CD8-positive, alpha-beta memory T cell (primary cell): ENCODE measurements around the gene AXL. TPM values are rescaled to one million over a fixed set of nuclear protein-coding genes. Genes with fewer than 3 reads are reported as not detected.

ENCODE experiments used
- CTCF ChIA-PET: fragments of 350-600 bp; sonication (Branson Sonifier 250); formaldehyde crosslinking; loops from one replicate; lab custom pipeline; 2021; ENCODE audit warnings: antibody characterized with exemption; lab: Charles Lee
- POLR2A ChIA-PET: fragments of 350-600 bp; sonication (Branson Sonifier 250); formaldehyde crosslinking; loops from one replicate; lab custom pipeline; 2021; ENCODE audit warnings: antibody characterized with exemption; lab: Charles Lee
- DNase-seq, 5 donors: peaks; one replicate each; pipeline versions ENCODE4 v3.0.0 to v3.0.0-alpha.2; 2020 to 2022; ENCODE audit warnings: mixed read lengths in 1 of 5
- H3K27ac ChIP-seq: one replicate; pipeline ENCODE4 v1.7.0; 2013; ENCODE audit warnings: low read depth, mild to moderate bottlenecking, low read length, moderate library complexity
- H3K27me3 ChIP-seq: 2 replicates; pipeline ENCODE4 v1.7.0; 2013; ENCODE audit warnings: low read length, mild to moderate bottlenecking; ENCODE audit not compliant: insufficient read depth, poor library complexity, severe bottlenecking
- H3K36me3 ChIP-seq: 2 replicates; pipeline ENCODE4 v1.7.0; 2013; ENCODE audit warnings: mild to moderate bottlenecking, low read length, moderate library complexity; ENCODE audit not compliant: insufficient read depth
- H3K4me1 ChIP-seq: 2 replicates; pipeline ENCODE4 v1.7.0; 2013; ENCODE audit warnings: mild to moderate bottlenecking, low read length, moderate library complexity; ENCODE audit not compliant: insufficient read depth
- H3K4me3 ChIP-seq: 2 replicates; pipeline ENCODE4 v1.7.0; 2013; ENCODE audit warnings: mild to moderate bottlenecking, low read length
- H3K9me3 ChIP-seq: 2 replicates; pipeline ENCODE4 v1.7.0; 2013; ENCODE audit warnings: mild to moderate bottlenecking, low read length
- H3K27ac Mint-ChIP-seq, 8 donors: one replicate each; pipeline ENCODE4 v1.8.0; 2020 to 2021; ENCODE audit warnings: mixed read lengths in 8 of 8, mild to moderate bottlenecking in 6 of 8, inconsistent platforms in 3 of 8, moderate library complexity in 3 of 8
- H3K27me3 Mint-ChIP-seq, 2 donors: one replicate each; pipeline ENCODE4 v1.8.0; 2020 to 2021; ENCODE audit warnings: mixed read lengths in 2 of 2, mild to moderate bottlenecking in 1 of 2, moderate library complexity in 1 of 2
- H3K36me3 Mint-ChIP-seq, 3 donors: one replicate each; pipeline ENCODE4 v1.8.0; 2020 to 2021; ENCODE audit warnings: mixed read lengths in 3 of 3, inconsistent platforms in 1 of 3, mild to moderate bottlenecking in 1 of 3
- H3K4me1 Mint-ChIP-seq, 3 donors: one replicate each; pipeline ENCODE4 v1.8.0; 2020 to 2021; ENCODE audit warnings: mixed read lengths in 3 of 3, inconsistent platforms in 1 of 3, mild to moderate bottlenecking in 1 of 3
- H3K4me3 Mint-ChIP-seq, 7 donors: one replicate each; pipeline ENCODE4 v1.8.0; 2020 to 2021; ENCODE audit warnings: mixed read lengths in 7 of 7, mild to moderate bottlenecking in 6 of 7, moderate library complexity in 4 of 7, inconsistent platforms in 2 of 7
- H3K9me3 Mint-ChIP-seq, 5 donors: one replicate each; pipeline ENCODE4 v1.8.0; 2020 to 2022; ENCODE audit warnings: mixed read lengths in 5 of 5, mild to moderate bottlenecking in 3 of 5, moderate library complexity in 2 of 5, inconsistent platforms in 1 of 5
- polyA plus RNA-seq: library from polyadenylated mRNA; unstranded; fragments of 300-500 nt; fragmentation: Illumina TruSeq; gene quantifications from one replicate; pipeline ENCODE4 v1.2.3, GENCODE V29; 2021
- total RNA-seq, 2 experiments: library from RNA; stranded (reverse); gene quantifications; one replicate each; pipeline ENCODE4 v1.2.3, GENCODE V29; 2021

AXL gene
- total and polyA plus RNA-seq, 3 experiments from 2014 or later: 0.09 to 0.43 (median 0.11) TPM

DNA sequence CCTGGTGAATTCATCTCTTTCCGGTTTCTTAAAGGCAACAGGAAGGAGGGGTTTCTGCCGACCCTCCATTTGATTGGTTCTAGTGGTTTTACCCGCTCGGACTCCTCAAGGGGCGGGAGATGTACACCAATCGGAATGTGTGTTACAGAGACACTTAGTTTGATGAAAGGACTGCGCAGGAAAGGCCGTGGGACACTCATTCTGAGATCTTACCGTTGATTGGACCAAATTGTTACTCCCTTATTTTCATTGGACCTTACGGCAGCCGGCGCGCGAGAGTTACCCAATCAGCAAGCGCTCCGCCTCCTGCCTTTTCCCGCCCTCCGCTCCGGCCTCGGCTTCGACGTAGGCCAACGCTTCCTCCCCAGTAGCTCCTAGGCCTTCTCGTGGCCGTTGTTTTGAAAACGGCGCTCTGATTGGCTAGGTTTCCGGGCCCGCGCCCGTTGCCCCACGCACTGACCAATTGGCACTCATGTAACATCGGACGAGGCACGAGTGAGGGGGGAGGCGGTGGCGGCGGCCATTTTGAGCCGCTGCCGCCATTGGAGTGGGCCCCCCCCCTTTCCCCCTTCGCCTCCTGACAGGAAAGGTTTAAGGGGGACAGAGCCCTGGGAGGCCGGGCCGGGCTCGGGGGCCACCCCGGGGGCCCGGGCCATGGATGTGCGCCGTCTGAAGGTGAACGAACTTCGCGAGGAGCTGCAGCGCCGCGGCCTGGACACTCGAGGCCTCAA lies 45.0 kb downstream of the AXL start, which contains the start of gene HNRNPUL1:
Gene HNRNPUL1 (plus strand): TSS at position 523 of the 731 bp plus-strand sequence. CDS start 132 bp downstream, at position 655.
- Mint-ChIP-seq H3K27me3 (peaks cover 0 to 19% of the 10 kb centered on the region in 2 donors), H3K9me3 (peaks cover 0 to 4% (median 2%) of the 10 kb centered on the region in 5 donors), H3K4me1 (peaks cover 37 to 57% (median 47%) of the 10 kb centered on the region in 3 donors), H3K4me3 (peak within 1 kb of the TSS; percentile 91 to 99 (median 97)), H3K27ac (peak within 1 kb of the TSS; percentile 99 to 100 (median 100)), H3K36me3 (peaks cover 0 to 56% (median 3%) of the 10 kb centered on the region in 3 donors)
- Histone ChIP-seq H3K36me3 (peaks cover 15% of the 10 kb centered on the region), H3K4me1 (peaks cover 34% of the 10 kb centered on the region), H3K4me3 (peak within 1 kb of the TSS; percentile 82), H3K9me3 (no peaks in the 10 kb centered on the region), H3K27ac (peak within 1 kb of the TSS; percentile 100), H3K27me3 (no peaks in the 10 kb centered on the region)
- POLR2A ChIA-PET: interaction anchor here (0.6 to 6.5 kb wide), 23 partner anchors 8 to 916 kb away, joined by 3 to 128 read pairs (median 4); partner anchors contain the start of genes B9D2, C19orf47, CCDC97 and EGLN2
- CTCF ChIA-PET: interaction anchor here (0.7 to 7.0 kb wide), 12 partner anchors 13 to 176 kb away, joined by 3 to 101 read pairs (median 4); partner anchors contain the start of genes B9D2, CCDC97 and DMAC2
- DNase-seq: peak; percentile 98 to 100 (median 100)

DNA sequence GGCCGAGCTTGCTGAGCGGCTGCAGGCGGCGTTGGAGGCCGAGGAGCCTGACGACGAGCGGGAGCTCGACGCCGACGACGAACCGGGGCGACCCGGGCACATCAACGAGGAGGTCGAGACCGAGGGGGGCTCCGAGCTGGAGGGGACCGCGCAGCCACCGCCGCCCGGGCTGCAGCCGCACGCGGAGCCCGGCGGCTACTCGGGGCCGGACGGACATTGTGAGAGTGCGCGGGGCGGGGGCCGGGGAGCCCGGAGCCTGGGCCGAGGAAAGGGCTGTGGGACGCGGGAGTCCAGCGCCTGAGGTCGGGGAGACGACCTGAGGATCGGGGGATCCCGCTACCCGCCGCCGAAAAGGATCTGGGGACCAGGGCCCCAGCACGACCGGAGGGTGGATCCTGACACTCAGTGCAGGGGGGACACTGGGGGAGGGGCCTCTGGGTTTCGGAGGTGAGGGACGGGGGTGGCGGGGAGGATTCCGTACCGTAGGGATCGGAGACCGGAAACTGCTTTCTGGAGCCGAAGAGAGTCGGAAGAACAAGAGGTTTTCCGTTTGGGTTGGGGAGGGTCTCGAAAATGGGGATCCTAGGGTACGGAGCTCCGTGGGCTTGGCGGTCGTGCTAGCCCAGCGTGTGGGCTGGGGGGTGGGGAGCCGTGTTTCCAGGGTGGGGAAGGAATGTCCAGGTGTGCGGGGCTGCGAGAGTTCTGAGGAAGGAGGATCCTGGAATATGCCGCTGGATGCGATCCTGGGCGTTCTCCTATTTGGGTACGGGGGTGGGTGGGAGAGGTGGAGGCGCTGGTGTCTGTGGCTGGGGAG lies 45.8 kb downstream of the AXL start:
- peak overlapping the region; percentile 91 to 99 (median 97) for H3K4me3 Mint-ChIP-seq
- peak overlapping the region; percentile 99 to 100 (median 100) for H3K27ac Mint-ChIP-seq
- H3K36me3 Mint-ChIP-seq: peaks cover 0 to 61% (median 3%) of the 10 kb centered on the region in 3 donors
- peaks cover 21% of the 10 kb centered on the region for H3K36me3 ChIP-seq
- no peaks in the 10 kb centered on the region for H3K9me3 ChIP-seq
- DNase-seq: peak; percentile 31 to 68 (median 39)
- H3K4me1 ChIP-seq: peaks cover 34% of the 10 kb centered on the region
- CTCF ChIA-PET: interaction anchor here (0.7 to 7.0 kb wide), 9 partner anchors 14 to 90 kb away, joined by 3 to 101 read pairs (median 4); partner anchors contain the start of gene CCDC97
- peak overlapping the region; percentile 92 for H3K27ac ChIP-seq
- peak overlapping the region; percentile 82 for H3K4me3 ChIP-seq
- H3K27me3 Mint-ChIP-seq: peaks cover 0 to 19% of the 10 kb centered on the region in 2 donors
- peaks cover 37 to 57% (median 47%) of the 10 kb centered on the region in 3 donors for H3K4me1 Mint-ChIP-seq
- H3K9me3 Mint-ChIP-seq: peaks cover 0 to 4% (median 2%) of the 10 kb centered on the region in 5 donors
- POLR2A ChIA-PET: interaction anchor here (0.6 to 6.5 kb wide), 13 partner anchors 33 to 655 kb away, joined by 3 to 128 read pairs (median 6); partner anchors contain the start of genes B9D2, CCDC97, RPS19 and TGFB1
- no peaks in the 10 kb centered on the region for H3K27me3 ChIP-seq

GRCh38 chr19:41265395-41266153 lies 46.6 kb downstream of the AXL start:
- Histone ChIP-seq H3K4me1 (peaks cover 34% of the 10 kb centered on the region), H3K4me3 (peak overlapping the region; percentile 82), H3K27ac (peak overlapping the region; percentile 92), H3K9me3 (no peaks in the 10 kb centered on the region), H3K27me3 (no peaks in the 10 kb centered on the region), H3K36me3 (peaks cover 23% of the 10 kb centered on the region)
- ChIA-PET POLR2A (interaction anchor here (0.6 to 6.5 kb wide), 5 partner anchors 41 to 184 kb away, joined by 4 to 128 read pairs (median 23); partner anchors contain the start of genes CCDC97 and TGFB1), CTCF (interaction anchor here (0.8 to 6.4 kb wide), 3 partner anchors 31 to 61 kb away, joined by 3 to 101 read pairs (median 8); partner anchors contain the start of gene CCDC97)
- peaks cover 37 to 57% (median 47%) of the 10 kb centered on the region in 3 donors for H3K4me1 Mint-ChIP-seq
- peak overlapping the region; percentile 91 to 99 (median 97) for H3K4me3 Mint-ChIP-seq
- H3K27me3 Mint-ChIP-seq: peaks cover 0 to 19% of the 10 kb centered on the region in 2 donors
- peaks cover 0 to 4% (median 2%) of the 10 kb centered on the region in 5 donors for H3K9me3 Mint-ChIP-seq
- H3K36me3 Mint-ChIP-seq: peaks cover 0 to 65% (median 3%) of the 10 kb centered on the region in 3 donors
- peak overlapping the region; percentile 85 to 100 (median 100) for H3K27ac Mint-ChIP-seq
- peak in 1 of 5 donors; percentile 15 for DNase-seq

DNA sequence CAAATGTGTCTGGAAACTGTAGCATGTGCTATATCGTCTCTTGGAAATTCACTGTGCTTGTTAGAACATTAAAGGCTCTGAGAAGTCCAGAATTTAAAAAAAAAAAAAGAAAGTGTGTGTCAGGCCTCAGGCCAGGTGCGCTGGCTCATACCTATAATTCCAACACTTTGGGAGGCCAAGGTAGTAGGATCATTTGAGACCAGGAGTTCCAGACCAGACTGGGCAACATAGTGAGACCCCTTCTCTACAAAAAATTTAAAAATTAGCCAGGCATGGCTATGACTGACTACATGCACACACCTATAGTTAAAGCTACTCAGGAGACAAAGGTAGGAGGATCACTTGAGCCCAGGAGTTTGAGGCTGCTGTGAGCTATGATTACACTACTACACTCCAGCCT lies 50.0 kb downstream of the AXL start:
- H3K4me3 Mint-ChIP-seq: no peak overlapping the region
- peak overlapping the region in 2 of 8 donors; percentile 50 to 99 for H3K27ac Mint-ChIP-seq
- H3K9me3 Mint-ChIP-seq: peaks cover 0 to under 1% (median 0%) of the 10 kb centered on the region in 5 donors
- H3K36me3 Mint-ChIP-seq: peaks cover 6 to 86% (median 18%) of the 10 kb centered on the region in 3 donors
- Histone ChIP-seq H3K9me3 (no peaks in the 10 kb centered on the region), H3K36me3 (peaks cover 58% of the 10 kb centered on the region), H3K27me3 (no peaks in the 10 kb centered on the region), H3K4me3 (no peak overlapping the region), H3K4me1 (peaks cover 26% of the 10 kb centered on the region), H3K27ac (no peak overlapping the region)
- ChIA-PET CTCF (interaction anchor here (0.7 kb wide), 1 partner anchor 26 kb away, joined by 3 read pairs; no protein-coding TSS in a partner anchor), POLR2A (interaction anchor here (0.9 kb wide), 1 partner anchor 16 kb away, joined by 3 read pairs; no protein-coding TSS in a partner anchor)
- peaks cover 0 to 1% of the 10 kb centered on the region in 2 donors for H3K27me3 Mint-ChIP-seq
- H3K4me1 Mint-ChIP-seq: peaks cover 28 to 44% (median 35%) of the 10 kb centered on the region in 3 donors
- no peak for DNase-seq

- no peaks in the 10 kb centered on the region for H3K27me3 ChIP-seq
- no peaks in the 10 kb centered on the region for H3K9me3 ChIP-seq
- H3K27ac ChIP-seq: no peak overlapping the region
- peaks cover 26% of the 10 kb centered on the region for H3K4me1 ChIP-seq
- peaks cover 63% of the 10 kb centered on the region for H3K36me3 ChIP-seq
- Mint-ChIP-seq H3K9me3 (no peaks in the 10 kb centered on the region), H3K4me3 (no peak overlapping the region), H3K36me3 (peaks cover 6 to 89% (median 18%) of the 10 kb centered on the region in 3 donors), H3K27ac (peak overlapping the region in 4 of 8 donors; percentile 27 to 50 (median 40)), H3K27me3 (no peaks in the 10 kb centered on the region), H3K4me1 (peaks cover 28 to 44% (median 35%) of the 10 kb centered on the region in 3 donors)
- no peak for DNase-seq
- CTCF ChIA-PET: interaction anchor here (0.7 kb wide), 2 partner anchors 27 to 33 kb away, joined by 3 read pairs; no protein-coding TSS in a partner anchor
- POLR2A ChIA-PET: interaction anchor here (0.9 kb wide), 1 partner anchor 16 kb away, joined by 3 read pairs; no protein-coding TSS in a partner anchor
- H3K4me3 ChIP-seq: no peak overlapping the region
Measured at GRCh38 chr19:41269571-41269970, 50.5 kb downstream of the AXL start.

- H3K4me3 Mint-ChIP-seq: no peak overlapping the region
- H3K36me3 Mint-ChIP-seq: peaks cover 6 to 93% (median 20%) of the 10 kb centered on the region in 3 donors
- H3K36me3 ChIP-seq: peaks cover 88% of the 10 kb centered on the region
- no peak for DNase-seq
- ChIA-PET CTCF (interaction anchor here (1.1 kb wide), 1 partner anchor 28 kb away, joined by 3 read pairs; no protein-coding TSS in a partner anchor), POLR2A (no interaction called here)
- H3K27me3 Mint-ChIP-seq: no peaks in the 10 kb centered on the region
- H3K4me3 ChIP-seq: no peak overlapping the region
- H3K27ac Mint-ChIP-seq: peak overlapping the region in 6 of 8 donors; percentile 35 to 90 (median 46)
- no peaks in the 10 kb centered on the region for H3K9me3 Mint-ChIP-seq
- H3K27me3 ChIP-seq: no peaks in the 10 kb centered on the region
- no peaks in the 10 kb centered on the region for H3K9me3 ChIP-seq
- peaks cover 3 to 20% (median 6%) of the 10 kb centered on the region in 3 donors for H3K4me1 Mint-ChIP-seq
- H3K4me1 ChIP-seq: no peaks in the 10 kb centered on the region
- no peak overlapping the region for H3K27ac ChIP-seq
Measured at GRCh38 chr19:41273076-41273475, 54.1 kb downstream of the AXL start.
